ENCODE data around the gene QRICH1. TPM values are rescaled to one million over a fixed set of nuclear protein-coding genes. Genes with fewer than 3 reads are reported as not detected.

Gene QRICH1
- total RNA-seq, 1 experiment from 2014 or later, result 151 TPM

DNA sequence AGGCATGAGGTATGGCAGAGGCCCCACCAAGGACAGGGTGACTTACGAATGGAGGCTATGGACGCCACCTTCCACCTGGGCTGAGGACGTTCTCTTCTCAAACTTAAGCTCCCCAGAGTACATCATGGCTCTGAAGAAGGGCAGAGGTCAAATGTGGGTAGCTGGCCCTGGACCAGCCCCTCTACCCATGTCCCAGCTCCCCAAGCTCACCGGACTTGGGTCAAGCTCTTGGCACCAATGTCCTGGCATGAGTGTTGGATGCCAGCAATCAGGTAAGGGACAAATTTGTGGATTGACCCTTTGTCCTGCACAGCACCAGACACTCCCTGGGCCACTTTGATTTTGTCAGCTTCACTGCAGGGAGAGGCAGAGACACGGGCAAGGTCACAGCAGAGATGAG lies 69.4 kb downstream of the QRICH1 start:
- H3K23me2 ChIP-seq (ENCODE audit: insufficient read length, low read depth, low read length, poor library complexity, severe bottlenecking), result peaks cover 19% of the 10 kb centered on the region
- H4K20me1 ChIP-seq (ENCODE audit: control insufficient read depth, insufficient read depth, insufficient read length), result peaks cover 9% of the 10 kb centered on the region
- H3K79me2 ChIP-seq (ENCODE audit: insufficient read depth, low read length), result no peaks in the 10 kb centered on the region
- no peak overlapping the region for H2AFZ ChIP-seq (ENCODE audit: low read length)
- no peak overlapping the region for H3K56ac ChIP-seq (ENCODE audit: insufficient read length, low read depth, low read length)
- H3K4me1 ChIP-seq (ENCODE audit: insufficient read depth, low read length), result no peaks in the 10 kb centered on the region
- TF ChIP-seq CTCF (conservative IDR thresholded peaks at IDR 0.05), result no peak
- Mint-ChIP-seq H3K4me3 (no peak overlapping the region), H3K27ac (peak overlapping the region in 2 of 3 experiments; percentile 24 to 77; a peak in 1 of 7 replicates), H3K9me3 (no peaks in the 10 kb centered on the region), H3K27me3 (ENCODE audit: low read depth) (no peaks in the 10 kb centered on the region; the same call in none of the 2 replicates), H3K4me1 (peaks cover 27 to 38% of the 10 kb centered on the region in 2 experiments), H3K36me3 (ENCODE audit: insufficient read depth in 1 of 3, low read depth in 3 of 3) (peaks cover 54 to 65% (median 62%) of the 10 kb centered on the region in 3 experiments)
- H4K8ac ChIP-seq (replicated peaks; ENCODE audit: insufficient read length, low read depth, low read length), result no peak overlapping the region
- H3K79me1 ChIP-seq (ENCODE audit: insufficient read depth, low read depth, low read length, poor library complexity, severe bottlenecking), result no peaks in the 10 kb centered on the region
- H3K23ac ChIP-seq (ENCODE audit: insufficient read length, low read depth, low read length), result no peak overlapping the region
- H4K91ac ChIP-seq (ENCODE audit: insufficient read length, low read depth, low read length), result no peak overlapping the region
- H3K27me3 ChIP-seq (ENCODE audit: insufficient read depth, low read length), result no peaks in the 10 kb centered on the region
- no peak overlapping the region for H2BK20ac ChIP-seq (ENCODE audit: low read depth, low read length, poor library complexity, severe bottlenecking)
- no peak overlapping the region for H4K5ac ChIP-seq (ENCODE audit: insufficient read length, low read depth, low read length)
- H3K4me2 ChIP-seq (ENCODE audit: insufficient read depth, insufficient read length, low read length), result no peak overlapping the region
- no peak for DNase-seq
- no peak overlapping the region for H3K27ac ChIP-seq (ENCODE audit: insufficient read length, low read depth, low read length)
- H3K9me3 ChIP-seq (ENCODE audit: control insufficient read depth, low read depth, low read length), result no peaks in the 10 kb centered on the region
- H2BK12ac ChIP-seq (ENCODE audit: insufficient read length, low read depth, low read length), result no peak overlapping the region
- no peak overlapping the region for H3T11ph ChIP-seq (ENCODE audit: low read length)
- WGBS (ENCODE audit: extremely low coverage, insufficient read length, low lambda C conversion rate), result no CpG with 5 or more reads among the region's 5 CpGs
- H3K9ac ChIP-seq (ENCODE audit: extremely low read depth, insufficient read length, low read length), result no peak overlapping the region
- H2AK5ac ChIP-seq (ENCODE audit: insufficient read length, low read length), result no peak overlapping the region
- H3K18ac ChIP-seq (ENCODE audit: insufficient read length, low read depth, low read length), result no peak overlapping the region
- H2BK120ac ChIP-seq (ENCODE audit: low read depth, low read length, poor library complexity, severe bottlenecking), result no peak overlapping the region
- no peak overlapping the region for H2BK5ac ChIP-seq (ENCODE audit: insufficient read length, low read length)
- H3K4ac ChIP-seq (ENCODE audit: low read depth, low read length), result no peak overlapping the region
- H3K14ac ChIP-seq (ENCODE audit: insufficient read depth, low read length), result no peak overlapping the region
- H2BK15ac ChIP-seq (ENCODE audit: low read depth, low read length), result no peak overlapping the region
